Right ventricle myocardium inferior (tissue), 1 donor: ENCODE data around the gene LTBP4. TPM values are rescaled to one million over a fixed set of nuclear protein-coding genes. Genes with fewer than 3 reads are reported as not detected.
"Not testable (repeated sequence)": the region's sequence is repeated elsewhere in the genome, so short reads cannot be mapped to it uniquely, and the experiment has no call there.

ENCODE experiments used
- ATAC-seq: fragments of 200-7000 bp; cut with Tn5 transposase; one replicate; pipeline ENCODE4 v1.9.1; 2020; ENCODE audit warnings: mild to moderate bottlenecking, moderate library complexity
- DNase-seq: peaks from one replicate; pipeline ENCODE4 v3.0.0; 2021; ENCODE audit errors: missing footprints
- intact Hi-C: fragments of 100-400 bp; cut with DNase I; formaldehyde crosslinking; loops from one replicate; pipeline ENCODE4 v1.11.0; 2022
- total RNA-seq: library from RNA; stranded (reverse); fragmentation: NEBNext Ultra II Directional; extraction: Animal tissue kit (Norgen Biotek cat#: 25700); gene quantifications from one replicate; pipeline ENCODE4 v1.2.1, GENCODE V29; 2021
- donor health status: DM: no; HTN: yes; CAD: no; lungs with severe emphysema.

Gene LTBP4
- total RNA-seq, 1 donor from 2014 or later = 324 TPM

- intact Hi-C loops = no loop called here
- ATAC-seq = no peak
- no peak for DNase-seq
Measured at GRCh38 chr19:40642051-40642706, 41.0 kb downstream of the LTBP4 start.

DNA sequence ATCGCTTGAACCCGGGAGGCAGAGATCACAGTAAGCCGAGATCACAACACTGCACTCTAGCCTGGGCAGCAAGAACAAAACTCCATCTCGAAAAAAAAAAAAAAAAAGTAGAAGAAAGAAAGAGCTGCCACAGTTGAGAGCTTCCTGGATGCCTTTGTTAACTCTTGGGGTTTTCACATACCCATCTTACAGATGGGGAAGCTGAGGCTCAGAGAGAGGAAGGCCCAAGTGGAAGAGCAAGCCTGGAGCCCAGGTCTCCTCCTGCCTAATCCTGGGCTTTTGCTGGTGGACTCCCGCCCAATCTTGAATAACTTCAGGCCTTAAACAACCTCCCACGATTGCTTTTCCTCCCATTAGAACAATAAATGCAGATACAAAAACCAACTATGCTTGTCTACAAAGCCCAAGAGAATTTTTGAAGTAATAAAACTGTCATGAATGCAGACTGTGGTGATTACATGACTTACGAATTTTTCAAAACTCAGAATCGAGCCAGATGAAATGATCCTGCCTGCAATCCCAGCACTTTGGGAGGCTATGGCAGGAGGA, 41.7 kb downstream of the LTBP4 start:
- intact Hi-C loops = no loop called here
- ATAC-seq (no peak), DNase-seq (no peak)

GRCh38 chr19:40646743-40647254, 45.6 kb downstream of the LTBP4 start:
- intact Hi-C loops = no loop called here
- ATAC-seq (no peak), DNase-seq (no peak)

DNA sequence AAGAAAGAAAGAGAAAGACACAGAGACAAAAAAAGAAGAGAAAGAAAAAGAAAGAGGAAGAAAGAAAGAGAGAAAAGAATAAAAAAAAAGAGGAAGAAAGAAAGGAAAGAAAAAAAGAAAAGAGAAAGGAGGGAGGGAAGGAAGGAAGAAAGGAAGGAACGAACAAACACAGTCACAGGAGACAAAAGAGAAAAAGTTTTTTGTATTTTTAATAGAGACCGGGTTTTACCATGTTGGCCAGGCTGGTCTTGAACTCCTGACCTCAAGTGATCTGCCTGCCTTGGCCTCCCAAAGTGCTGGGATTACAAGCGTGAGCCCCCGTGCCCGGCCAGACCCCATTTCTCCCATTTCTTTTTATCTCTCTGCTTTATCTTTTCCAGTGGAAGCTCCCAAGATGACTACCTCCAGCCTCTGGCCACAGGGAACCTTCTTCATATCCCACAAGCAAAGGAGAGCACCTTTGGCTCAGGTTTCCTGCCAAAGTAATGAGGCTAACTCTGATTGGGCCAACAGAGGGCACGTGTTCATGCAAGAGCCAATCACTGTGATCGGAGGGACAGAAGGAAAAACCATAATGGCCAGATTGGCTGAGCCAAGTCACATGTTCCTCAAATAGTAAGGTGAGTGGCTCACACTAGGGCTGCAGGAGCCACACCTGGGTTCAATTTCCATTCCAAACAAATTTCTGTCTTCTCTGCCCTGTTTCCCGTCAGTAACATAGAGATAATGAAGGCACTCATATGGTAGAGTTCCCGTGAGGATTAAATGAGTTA, 48.9 kb downstream of the LTBP4 start:
- ATAC-seq, DNase-seq, intact Hi-C loops: not testable (repeated sequence)

DNA sequence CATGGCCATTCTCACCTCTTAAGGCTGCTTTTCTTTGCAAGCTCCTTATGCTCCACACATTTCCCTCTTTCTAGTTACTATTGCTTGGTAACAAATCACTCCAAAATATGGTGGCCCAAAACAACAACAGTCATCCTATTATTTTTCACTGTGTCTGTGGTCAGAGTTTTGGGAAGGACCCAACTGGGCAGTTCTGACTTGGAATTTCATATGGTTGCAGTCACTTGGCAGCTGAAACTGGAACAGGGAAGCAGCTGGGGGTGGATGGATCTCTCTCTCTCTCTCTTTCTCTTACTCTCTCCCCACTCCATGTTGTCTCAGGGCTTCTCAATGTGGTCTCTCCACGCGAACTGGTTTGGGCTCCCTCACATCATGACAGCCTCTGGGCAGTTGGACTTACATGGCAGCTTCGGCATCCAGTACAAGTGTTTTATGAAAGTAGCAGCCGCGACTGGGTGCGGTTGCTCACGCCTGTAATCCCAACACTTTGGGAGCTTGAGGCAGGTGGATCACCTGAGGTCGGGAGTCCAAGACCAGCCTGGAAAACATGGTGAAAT, 49.7 kb downstream of the LTBP4 start:
- intact Hi-C loops = no loop called here

DNA sequence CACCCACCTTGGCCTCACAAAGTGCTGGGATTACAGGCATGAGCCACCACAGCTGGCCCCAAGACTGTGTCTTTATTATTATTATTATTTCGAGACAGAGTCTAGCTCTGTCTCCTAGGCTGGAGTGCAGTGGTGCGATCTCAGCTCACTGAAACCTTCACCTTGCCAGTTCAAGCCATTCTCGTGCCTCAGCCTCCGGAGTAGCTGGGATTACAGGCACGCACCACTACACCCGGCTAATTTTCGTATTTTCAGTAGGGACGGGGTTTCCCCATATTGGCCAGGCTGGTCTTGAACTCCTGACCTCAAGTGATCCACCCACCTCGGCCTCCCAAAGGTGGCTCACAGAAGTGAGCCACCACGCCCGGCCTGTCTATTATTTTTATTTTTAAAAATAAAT, 51.1 kb downstream of the LTBP4 start:
- intact Hi-C loops, DNase-seq, ATAC-seq: not testable (repeated sequence)

More for the DNA sequence above, 49.7 kb downstream of the LTBP4 start:
- peak; percentile 61 for ATAC-seq
- no peak for DNase-seq

GRCh38 chr19:40655684-40656083, 54.5 kb downstream of the LTBP4 start:
- ATAC-seq, DNase-seq, intact Hi-C loops: not testable (repeated sequence)

- intact Hi-C loops = no loop called here
- ATAC-seq (no peak), DNase-seq (no peak)
Measured at GRCh38 chr19:40658031-40658430, 56.9 kb downstream of the LTBP4 start.

GRCh38 chr19:40659116-40659515, 57.9 kb downstream of the LTBP4 start:
- ATAC-seq = no peak
- intact Hi-C loops = no loop called here

DNA sequence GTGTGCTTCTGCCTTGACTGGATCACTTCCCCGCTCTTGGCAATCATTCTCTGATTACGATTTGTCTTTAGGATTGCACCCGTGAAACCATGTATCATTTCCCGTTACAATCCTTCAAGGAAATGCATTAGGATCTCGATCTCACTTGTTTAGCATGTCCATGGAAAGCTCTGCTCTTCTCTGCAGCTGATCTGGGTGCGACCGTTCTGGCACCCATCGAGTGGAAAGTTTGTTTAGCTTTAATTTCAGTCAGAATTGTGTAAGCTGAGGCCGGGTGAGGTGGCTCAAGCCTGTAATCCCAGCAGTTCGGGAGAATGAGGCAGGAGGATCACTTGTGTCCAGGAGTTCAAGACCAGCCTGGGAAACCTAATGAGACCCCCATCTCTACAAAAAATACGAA, 58.4 kb downstream of the LTBP4 start:
- intact Hi-C loops = no loop called here
- ATAC-seq (no peak), DNase-seq (no peak)

More at GRCh38 chr19:40659116-40659515, 57.9 kb downstream of the LTBP4 start:
- no peak for DNase-seq

GRCh38 chr19:40661616-40662015, 60.4 kb downstream of the LTBP4 start:
- DNase-seq (no peak), ATAC-seq (no peak)
- intact Hi-C loops = loop anchor here (2.0 to 5.0 kb wide), 3 partner anchors 29 to 146 kb away; partner anchors contain the start of gene NUMBL

GRCh38 chr19:40662925-40663694, 61.9 kb downstream of the LTBP4 start:
- ATAC-seq (peak; percentile 88), DNase-seq (peak; percentile 95)
- intact Hi-C loops = loop anchor here (1.0 to 5.0 kb wide), 4 partner anchors 28 to 481 kb away; partner anchors contain the start of gene NUMBL

GRCh38 chr19:40663695-40664692, 62.8 kb downstream of the LTBP4 start:
- intact Hi-C loops = loop anchor here (1.0 to 5.0 kb wide), 4 partner anchors 27 to 480 kb away; partner anchors contain the start of gene NUMBL
- ATAC-seq (peak; percentile 12), DNase-seq (no peak)

DNA sequence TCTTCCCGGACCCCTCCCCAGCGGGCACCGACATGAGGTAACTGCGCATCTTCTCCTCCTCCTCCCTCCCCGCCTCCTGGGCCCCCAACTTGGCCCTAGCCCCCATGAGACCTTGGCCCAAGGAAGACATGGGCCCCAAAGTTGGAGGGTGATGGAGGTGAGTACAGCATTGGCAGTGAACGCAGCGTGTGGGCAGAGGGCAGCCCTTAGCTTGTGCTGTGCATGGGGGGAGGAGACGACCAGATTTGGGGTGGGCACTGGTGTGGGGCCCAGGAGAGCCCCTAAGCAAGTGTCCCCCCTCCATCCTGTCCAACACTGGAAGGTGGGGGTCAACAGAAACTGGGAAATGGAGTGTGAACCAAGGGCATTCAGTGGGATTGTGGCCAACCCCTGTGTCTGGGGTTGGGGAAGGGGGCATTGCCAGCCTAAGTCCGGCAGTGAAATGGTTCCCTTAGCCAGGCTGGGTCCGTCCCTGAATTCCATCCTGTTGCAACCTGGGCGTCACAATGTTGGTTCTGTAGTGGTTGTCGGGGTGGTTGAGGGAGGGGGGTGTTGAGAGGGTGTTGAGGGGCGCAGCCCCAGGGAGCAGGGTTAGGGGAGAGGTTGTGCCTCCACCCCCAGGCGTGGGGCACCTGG, 65.8 kb downstream of the LTBP4 start:
- ATAC-seq (no peak), DNase-seq (no peak)
- intact Hi-C loops = no loop called here

- intact Hi-C loops = no loop called here
- DNase-seq = no peak
Measured at GRCh38 chr19:40667602-40668001, 66.4 kb downstream of the LTBP4 start.

GRCh38 chr19:40668991-40669614, 67.9 kb downstream of the LTBP4 start:
- intact Hi-C loops = no loop called here
- ATAC-seq (no peak), DNase-seq (no peak)

More at GRCh38 chr19:40667602-40668001, 66.4 kb downstream of the LTBP4 start:
- ATAC-seq = no peak
